H9 (cell line): ENCODE measurements around the gene ZC3HAV1. TPM values are rescaled to one million over a fixed set of nuclear protein-coding genes. Genes with fewer than 3 reads are reported as not detected.

Source experiments
- DNase-seq: peaks from one replicate; pipeline ENCODE4 v3.0.0-alpha.2; 2017
- H2AFZ ChIP-seq: one replicate; pipeline ENCODE4 v1.6.1; 2013; ENCODE audit warnings: mild to moderate bottlenecking, low read length, control low read depth, moderate library complexity
- H2AK5ac ChIP-seq: 2 replicates; pipeline ENCODE4 v1.6.1; 2013; ENCODE audit warnings: low read length, control low read depth, mixed read lengths; ENCODE audit not compliant: insufficient read length
- H2BK120ac ChIP-seq: one replicate; pipeline ENCODE4 v1.6.1; 2013; ENCODE audit warnings: low read depth, mild to moderate bottlenecking, low read length, control low read depth, inconsistent platforms; ENCODE audit not compliant: poor library complexity, severe bottlenecking
- H2BK12ac ChIP-seq: 2 replicates; pipeline ENCODE4 v1.6.1; 2013; ENCODE audit warnings: low read length, control low read depth, mixed read lengths, low read depth; ENCODE audit not compliant: insufficient read length
- H2BK15ac ChIP-seq: 2 replicates; pipeline ENCODE4 v1.6.1; 2013; ENCODE audit warnings: low read depth, low read length, control low read depth
- H2BK20ac ChIP-seq: one replicate; pipeline ENCODE4 v1.6.1; 2013; ENCODE audit warnings: low read depth, mild to moderate bottlenecking, low read length, control low read depth, inconsistent platforms; ENCODE audit not compliant: poor library complexity, severe bottlenecking
- H2BK5ac ChIP-seq: 2 replicates; pipeline ENCODE4 v1.6.1; 2013; ENCODE audit warnings: low read length, control low read depth, mixed read lengths; ENCODE audit not compliant: insufficient read length
- H3K14ac ChIP-seq: 2 replicates; pipeline ENCODE4 v1.6.1; 2013; ENCODE audit warnings: low read length, control low read depth; ENCODE audit not compliant: insufficient read depth
- H3K18ac ChIP-seq: 2 replicates; pipeline ENCODE4 v1.6.1; 2013; ENCODE audit warnings: low read depth, mild to moderate bottlenecking, mixed read lengths, low read length, control low read depth; ENCODE audit not compliant: insufficient read length
- H3K23ac ChIP-seq: 2 replicates; pipeline ENCODE4 v1.6.1; 2013; ENCODE audit warnings: low read length, control low read depth, mixed read lengths, low read depth; ENCODE audit not compliant: insufficient read length
- H3K23me2 ChIP-seq: 2 replicates; pipeline ENCODE4 v1.6.1; 2013; ENCODE audit warnings: low read depth, mild to moderate bottlenecking, mixed read lengths, low read length, control low read depth; ENCODE audit not compliant: insufficient read length, poor library complexity, severe bottlenecking
- H3K27ac ChIP-seq: 2 replicates; pipeline ENCODE4 v1.5.1; 2013; ENCODE audit warnings: low read length, control low read depth, mixed read lengths, low read depth; ENCODE audit not compliant: insufficient read length
- H3K27me3 ChIP-seq: 2 replicates; pipeline ENCODE4 v1.6.1; 2013; ENCODE audit warnings: low read length, control low read depth, inconsistent platforms; ENCODE audit not compliant: insufficient read depth
- H3K4ac ChIP-seq: 2 replicates; pipeline ENCODE4 v1.6.1; 2013; ENCODE audit warnings: low read depth, mild to moderate bottlenecking, control low read depth, inconsistent platforms, low read length, moderate library complexity
- H3K4me1 ChIP-seq: 2 replicates; pipeline ENCODE4 v1.6.1; 2013; ENCODE audit warnings: low read length, control low read depth, inconsistent platforms; ENCODE audit not compliant: insufficient read depth
- H3K4me2 ChIP-seq: 2 replicates; pipeline ENCODE4 v1.6.1; 2013; ENCODE audit warnings: low read length, control low read depth, mixed read lengths; ENCODE audit not compliant: insufficient read length, insufficient read depth
- H3K56ac ChIP-seq: 2 replicates; pipeline ENCODE4 v1.6.1; 2013; ENCODE audit warnings: low read depth, mild to moderate bottlenecking, mixed read lengths, low read length, control low read depth; ENCODE audit not compliant: insufficient read length
- H3K79me1 ChIP-seq: 2 replicates; pipeline ENCODE4 v1.6.1; 2013; ENCODE audit warnings: low read depth, mild to moderate bottlenecking, moderate library complexity, low read length, control low read depth, inconsistent platforms; ENCODE audit not compliant: insufficient read depth, poor library complexity, severe bottlenecking
- H3K79me2 ChIP-seq: 2 replicates; pipeline ENCODE4 v1.6.1; 2013; ENCODE audit warnings: low read length, control low read depth, inconsistent platforms; ENCODE audit not compliant: insufficient read depth
- H3K9ac ChIP-seq: 2 replicates; pipeline ENCODE4 v1.6.1; 2013; ENCODE audit warnings: low read length, control low read depth, mixed read lengths; ENCODE audit not compliant: insufficient read length; ENCODE audit errors: extremely low read depth
- H3K9me3 ChIP-seq: one replicate; pipeline ENCODE4 v1.6.1; 2013; ENCODE audit warnings: low read depth, low read length, inconsistent platforms; ENCODE audit not compliant: control insufficient read depth
- H3T11ph ChIP-seq: one replicate; pipeline ENCODE4 v1.6.1; 2013; ENCODE audit warnings: mild to moderate bottlenecking, low read length, control low read depth, inconsistent platforms
- H4K20me1 ChIP-seq: one replicate; pipeline ENCODE4 v1.6.1; 2013; ENCODE audit not compliant: control insufficient read depth, insufficient read length, insufficient read depth
- H4K5ac ChIP-seq: 2 replicates; pipeline ENCODE4 v1.6.1; 2013; ENCODE audit warnings: low read depth, mild to moderate bottlenecking, mixed read lengths, low read length, control low read depth; ENCODE audit not compliant: insufficient read length
- H4K8ac ChIP-seq: replicated peaks from 2 replicates; pipeline ENCODE4 v1.6.1; 2013; ENCODE audit warnings: low read length, control low read depth, mixed read lengths, low read depth; ENCODE audit not compliant: insufficient read length
- H4K91ac ChIP-seq: 2 replicates; pipeline ENCODE4 v1.6.1; 2013; ENCODE audit warnings: low read depth, mild to moderate bottlenecking, moderate library complexity, mixed read lengths, low read length, control low read depth; ENCODE audit not compliant: insufficient read length
- H3K27ac Mint-ChIP-seq, 3 experiments: 2 replicates in 2 of 3; 3 replicates in 1 of 3; pipeline ENCODE4 v1.8.0; 2020 to 2021; ENCODE audit warnings: mixed read lengths in 3 of 3, mild to moderate bottlenecking in 1 of 3, moderate library complexity in 1 of 3
- H3K27me3 Mint-ChIP-seq: 2 replicates; pipeline ENCODE4 v1.8.0; 2021; ENCODE audit warnings: low read depth, mild to moderate bottlenecking, moderate library complexity, mixed read lengths
- H3K36me3 Mint-ChIP-seq, 3 experiments: 2 replicates in 2 of 3; 3 replicates in 1 of 3; pipeline ENCODE4 v1.8.0; 2020 to 2021; ENCODE audit warnings: low read depth in 3 of 3, mixed read lengths in 3 of 3; ENCODE audit not compliant: insufficient read depth in 1 of 3
- H3K4me1 Mint-ChIP-seq, 2 experiments: 2 replicates each; pipeline ENCODE4 v1.8.0; 2020; ENCODE audit warnings: mixed read lengths in 2 of 2
- H3K4me3 Mint-ChIP-seq, 2 experiments: 2 replicates in 1 of 2; 3 replicates in 1 of 2; pipeline ENCODE4 v1.8.0; 2020 to 2021; ENCODE audit warnings: mild to moderate bottlenecking in 2 of 2, mixed read lengths in 2 of 2, moderate library complexity in 1 of 2
- H3K9me3 Mint-ChIP-seq, 2 experiments: 2 replicates in 1 of 2; 3 replicates in 1 of 2; pipeline ENCODE4 v1.8.0; 2020; ENCODE audit warnings: mild to moderate bottlenecking in 2 of 2, mixed read lengths in 2 of 2, moderate library complexity in 1 of 2
- CTCF ChIP-seq: fragments of 200-600 bp; sonication (generic); conservative IDR thresholded peaks from 3 replicates; pipeline ENCODE4 v1.8.0; 2021; ENCODE audit warnings: antibody characterized with exemption, mild to moderate bottlenecking
- WGBS: extraction: QIAGEN DNeasy Blood & Tissue Kit; methylation state at CpG from one replicate; pipeline ENCODE4 v1.1.7; 2013; ENCODE audit warnings: missing lambda C conversion rate, low lambda C conversion rate, mixed read lengths; ENCODE audit not compliant: insufficient read length; ENCODE audit errors: extremely low coverage; 5-methylcytosine and 5-hydroxymethylcytosine counted together
- total RNA-seq: library from RNA; stranded (reverse); gene quantifications from 2 replicates; pipeline ENCODE4 v1.2.1, GENCODE V29; 2021

Gene ZC3HAV1
- total RNA-seq, 1 experiment from 2014 or later, result 32.8 TPM

GRCh38 chr7:139114585-139114984 lies 5.1 kb upstream of the ZC3HAV1 start:
- Histone ChIP-seq H2BK12ac (no peak overlapping the region), H2BK120ac (no peak overlapping the region), H3K27ac (no peak overlapping the region), H4K5ac (no peak overlapping the region), H4K91ac (no peak overlapping the region), H3K79me1 (no peaks in the 10 kb centered on the region), H3T11ph (no peak overlapping the region), H3K4me2 (no peak overlapping the region), H3K4ac (no peak overlapping the region), H3K23ac (no peak overlapping the region), H3K79me2 (no peaks in the 10 kb centered on the region), H2BK15ac (no peak overlapping the region), H3K56ac (no peak overlapping the region), H3K18ac (no peak overlapping the region), H2AK5ac (no peak overlapping the region), H3K23me2 (peaks cover 4% of the 10 kb centered on the region), H4K20me1 (no peaks in the 10 kb centered on the region), H4K8ac (no peak overlapping the region), H2BK20ac (no peak overlapping the region), H3K4me1 (peaks cover 4% of the 10 kb centered on the region; the same call in 1 of the 2 replicates), H2BK5ac (no peak overlapping the region), H3K9me3 (no peaks in the 10 kb centered on the region), H3K9ac (no peak overlapping the region), H3K27me3 (no peaks in the 10 kb centered on the region; the same call in 1 of the 2 replicates), H2AFZ (no peak overlapping the region), H3K14ac (no peak overlapping the region)
- Mint-ChIP-seq H3K27ac (no peak overlapping the region), H3K36me3 (no peaks in the 10 kb centered on the region), H3K27me3 (peaks cover 16% of the 10 kb centered on the region), H3K4me1 (peaks cover 7 to 12% of the 10 kb centered on the region in 2 experiments), H3K4me3 (no peak overlapping the region), H3K9me3 (no peaks in the 10 kb centered on the region)
- DNase-seq, result no peak
- TF ChIP-seq CTCF, result no peak
- WGBS, result no CpG with 5 or more reads among the region's 5 CpGs
